PC-9 (cell line): ENCODE data around the gene BRAF. TPM values are rescaled to one million over a fixed set of nuclear protein-coding genes. Genes with fewer than 3 reads are reported as not detected.

Source experiments
- BruUV-seq: library from RNA; stranded (reverse); fragments of 400-500 nt; replicated peaks from 2 replicates; lab custom pipeline; 2021; lab: Mats Ljungman, UMichigan
- CTCF ChIA-PET: fragments of 300-600 bp; sonication (Branson Sonifier 250); formaldehyde crosslinking; loops from one replicate; lab custom pipeline; 2022; ENCODE audit warnings: antibody characterized with exemption; lab: Charles Lee
- POLR2A ChIA-PET: fragments of 300-600 bp; sonication (Branson Sonifier 250); formaldehyde crosslinking; loops from one replicate; lab custom pipeline; 2022; ENCODE audit warnings: antibody characterized with exemption; ENCODE audit not compliant: unreplicated experiment; lab: Charles Lee
- DNase-seq, 2 experiments: peaks; one replicate each; pipeline versions ENCODE4 v3.0.0 to v3.0.0-alpha.2; 2015 to 2022; ENCODE audit warnings: mixed read lengths in 1 of 2
- H2AFZ ChIP-seq: fragments of 200-600 bp; sonication (generic); 2 replicates; pipeline ENCODE4 v1.8.1; 2017; ENCODE audit warnings: antibody characterized with exemption
- H3F3A ChIP-seq: fragments of 200-600 bp; sonication (generic); 2 replicates; pipeline ENCODE4 v1.8.1; 2017; ENCODE audit warnings: antibody characterized with exemption, mild to moderate bottlenecking, low read depth; ENCODE audit not compliant: insufficient read depth
- H3K27ac ChIP-seq: fragments of 200-600 bp; sonication (generic); 2 replicates; pipeline ENCODE4 v1.6.1; 2016; ENCODE audit warnings: mixed run types
- H3K27me3 ChIP-seq: fragments of 200-600 bp; sonication (generic); 2 replicates; pipeline ENCODE4 v1.6.1; 2016; ENCODE audit warnings: low read depth, mixed run types; ENCODE audit not compliant: insufficient read depth
- H3K36me3 ChIP-seq: fragments of 200-600 bp; sonication (generic); 2 replicates; pipeline ENCODE4 v1.6.1; 2016; ENCODE audit warnings: low read depth, mixed run types
- H3K4me1 ChIP-seq: fragments of 200-600 bp; sonication (generic); replicated peaks from 2 replicates; pipeline ENCODE4 v1.6.1; 2016; ENCODE audit warnings: mixed run types; ENCODE audit not compliant: insufficient read depth
- H3K4me2 ChIP-seq: fragments of 200-600 bp; sonication (generic); 2 replicates; pipeline ENCODE4 v1.6.1; 2017; ENCODE audit warnings: mixed run types
- H3K4me3 ChIP-seq: fragments of 200-600 bp; sonication (generic); 2 replicates; pipeline ENCODE4 v1.6.1; 2016; ENCODE audit warnings: mixed run types
- H3K79me2 ChIP-seq: fragments of 200-600 bp; sonication (generic); 2 replicates; pipeline ENCODE4 v1.6.1; 2017; ENCODE audit warnings: low read depth, mixed run types
- H3K9me2 ChIP-seq: fragments of 200-600 bp; sonication (generic); 2 replicates; pipeline ENCODE4 v1.8.1; 2017; ENCODE audit warnings: mild to moderate bottlenecking; ENCODE audit not compliant: insufficient read depth
- H3K9me3 ChIP-seq: fragments of 200-600 bp; sonication (generic); 2 replicates; pipeline ENCODE4 v1.8.1; 2016; ENCODE audit warnings: low read depth; ENCODE audit not compliant: insufficient read depth
- H4K20me1 ChIP-seq: fragments of 200-600 bp; sonication (generic); 2 replicates; pipeline ENCODE4 v1.8.1; 2017; ENCODE audit not compliant: insufficient read depth
- EZH2 ChIP-seq: fragments of 200-600 bp; sonication (generic); IDR thresholded peaks from 2 replicates; pipeline ENCODE4 v1.8.0; 2017; ENCODE audit warnings: antibody characterized with exemption, low read depth
- intact Hi-C: fragments of 100-400 bp; cut with micrococcal nuclease; formaldehyde crosslinking; loops from one replicate; pipeline ENCODE4 v1.10.0; 2022; ENCODE audit not compliant: unreplicated experiment
- total RNA-seq: library from RNA; stranded (reverse); gene quantifications from 2 replicates; pipeline ENCODE4 v1.2.3, GENCODE V29; 2021
- TF ChIP-seq, protein P1 (sequence below): fragments of 200-600 bp; sonication (generic); conservative IDR thresholded peaks from 2 replicates; pipeline ENCODE4 v1.6.1; 2017; ENCODE audit warnings: mixed run types, antibody characterized with exemption, mild to moderate bottlenecking, moderate library complexity

The BRAF gene
- total RNA-seq, 1 experiment from 2014 or later: 56.9 TPM

DNA sequence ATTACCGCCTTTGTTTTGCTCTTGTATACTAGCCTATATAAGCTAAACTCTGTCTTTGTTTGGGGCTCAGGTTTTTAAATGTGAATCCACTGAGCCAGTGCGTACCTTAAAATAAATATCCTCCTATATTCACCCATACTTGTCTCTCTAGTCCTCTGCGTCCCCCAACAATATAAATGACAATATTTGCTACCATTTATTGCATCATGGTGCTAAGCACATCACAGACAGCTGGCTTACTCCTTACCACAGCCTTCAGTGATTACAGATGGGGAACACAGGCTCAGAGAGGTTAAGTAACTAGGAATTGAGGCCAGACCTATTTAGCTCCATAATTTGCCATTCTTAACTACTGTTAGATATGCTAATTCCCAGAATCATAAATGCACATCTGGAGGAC, 255.4 kb downstream of the BRAF start:
- POLR2A ChIA-PET: interaction anchor here (0.6 kb wide), 2 partner anchors 58 to 354 kb away, joined by 4 to 5 read pairs; no protein-coding TSS in a partner anchor
- H2AFZ ChIP-seq: no peak overlapping the region
- DNase-seq: peak in 1 of 2 experiments; percentile 21
- no peaks in the 10 kb centered on the region for H3K79me2 ChIP-seq
- H3K9me3 ChIP-seq: no peaks in the 10 kb centered on the region
- H3K36me3 ChIP-seq: no peaks in the 10 kb centered on the region
- no peaks in the 10 kb centered on the region for H4K20me1 ChIP-seq
- no peaks in the 10 kb centered on the region for H3K9me2 ChIP-seq
- H3K4me2 ChIP-seq: no peak overlapping the region
- no peaks in the 10 kb centered on the region for H3K27me3 ChIP-seq
- H3K27ac ChIP-seq: no peak overlapping the region
- CTCF ChIA-PET: interaction anchor here (0.5 to 0.6 kb wide), 2 partner anchors 27 to 255 kb away, joined by 3 to 4 read pairs; partner anchors contain the start of gene NDUFB2
- intact Hi-C loops: no loop called here
- no TSS peak for BruUV-seq
- no peak for TF ChIP-seq EZH2
- TF ChIP-seq, protein P1, sequence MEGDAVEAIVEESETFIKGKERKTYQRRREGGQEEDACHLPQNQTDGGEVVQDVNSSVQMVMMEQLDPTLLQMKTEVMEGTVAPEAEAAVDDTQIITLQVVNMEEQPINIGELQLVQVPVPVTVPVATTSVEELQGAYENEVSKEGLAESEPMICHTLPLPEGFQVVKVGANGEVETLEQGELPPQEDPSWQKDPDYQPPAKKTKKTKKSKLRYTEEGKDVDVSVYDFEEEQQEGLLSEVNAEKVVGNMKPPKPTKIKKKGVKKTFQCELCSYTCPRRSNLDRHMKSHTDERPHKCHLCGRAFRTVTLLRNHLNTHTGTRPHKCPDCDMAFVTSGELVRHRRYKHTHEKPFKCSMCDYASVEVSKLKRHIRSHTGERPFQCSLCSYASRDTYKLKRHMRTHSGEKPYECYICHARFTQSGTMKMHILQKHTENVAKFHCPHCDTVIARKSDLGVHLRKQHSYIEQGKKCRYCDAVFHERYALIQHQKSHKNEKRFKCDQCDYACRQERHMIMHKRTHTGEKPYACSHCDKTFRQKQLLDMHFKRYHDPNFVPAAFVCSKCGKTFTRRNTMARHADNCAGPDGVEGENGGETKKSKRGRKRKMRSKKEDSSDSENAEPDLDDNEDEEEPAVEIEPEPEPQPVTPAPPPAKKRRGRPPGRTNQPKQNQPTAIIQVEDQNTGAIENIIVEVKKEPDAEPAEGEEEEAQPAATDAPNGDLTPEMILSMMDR: no peak
- peaks cover 33% of the 10 kb centered on the region for H3K4me1 ChIP-seq
- H3F3A ChIP-seq: peaks cover 4% of the 10 kb centered on the region; the same call in 1 of the 2 replicates
- no peak overlapping the region for H3K4me3 ChIP-seq

Other genes starting within 250 kb of the BRAF start
- gene NDUFB2, start 228.2 kb downstream of the BRAF start, total RNA-seq: 180 and 199 TPM in 2 replicates
- 70.8 and 84.4 TPM in 2 replicates for gene MRPS33, start 90.0 kb upstream of the BRAF start, total RNA-seq
- not detected in 2 replicates for gene TMEM178B, start 149.1 kb upstream of the BRAF start, total RNA-seq